HCT116 (cell line): Measurements from ENCODE around the gene CCDC187.

ENCODE experiments used
- CBX3 ChIP-seq: IDR thresholded peaks from 2 replicates; pipeline ENCODE4 v1.6.1; 2012; ENCODE audit warnings: low read depth
- CEBPB ChIP-seq: IDR thresholded peaks from 2 replicates; pipeline ENCODE4 v1.6.1; 2012; ENCODE audit warnings: low read depth
- CTCF ChIP-seq, 3 experiments: fragments of 200-600 bp in 1 of 3; sonication (generic) in 1 of 3; IDR thresholded peaks in 2 of 3; conservative IDR thresholded peaks in 1 of 3; 2 replicates each; pipeline ENCODE4 v1.5.1; 2012 to 2017; ENCODE audit warnings: low read depth in 2 of 3, low read length in 2 of 3, antibody characterized with exemption in 1 of 3, borderline replicate concordance in 1 of 3, control low read depth in 1 of 3, mild to moderate bottlenecking in 1 of 3, mixed read lengths in 1 of 3, mixed run types in 1 of 3, moderate library complexity in 1 of 3; ENCODE audit not compliant: insufficient read depth in 1 of 3
- ELF1 ChIP-seq: IDR thresholded peaks from 2 replicates; pipeline ENCODE4 v1.6.1; 2012; ENCODE audit warnings: low read depth, borderline replicate concordance
- FOSL1 ChIP-seq: IDR thresholded peaks from 2 replicates; pipeline ENCODE4 v1.6.1; 2012; ENCODE audit warnings: low read depth
- MAX ChIP-seq: IDR thresholded peaks from 2 replicates; pipeline ENCODE4 v1.6.1; 2012
- POLR2A ChIP-seq: IDR thresholded peaks from 2 replicates; pipeline ENCODE4 v1.7.0; 2011; ENCODE audit warnings: borderline replicate concordance; ENCODE audit not compliant: insufficient read depth, insufficient read length; ENCODE audit errors: extremely low read depth
- POLR2AphosphoS5 ChIP-seq: IDR thresholded peaks from 2 replicates; pipeline ENCODE4 v1.6.1; 2011; ENCODE audit warnings: mild to moderate bottlenecking, low read depth, low read length, moderate library complexity
- REST ChIP-seq: IDR thresholded peaks from 2 replicates; pipeline ENCODE4 v1.6.1; 2012; ENCODE audit warnings: low read depth
- SIN3A ChIP-seq: IDR thresholded peaks from 2 replicates; pipeline ENCODE4 v1.6.1; 2012; ENCODE audit warnings: low read depth
- SRF ChIP-seq: IDR thresholded peaks from 2 replicates; pipeline ENCODE4 v1.6.1; 2012; ENCODE audit warnings: low read depth
- TCF7L2 ChIP-seq: IDR thresholded peaks from 2 replicates; pipeline ENCODE4 v1.7.0; 2011; ENCODE audit warnings: borderline replicate concordance, inconsistent platforms; ENCODE audit not compliant: insufficient read depth, insufficient read length; ENCODE audit errors: extremely low read depth
- YY1 ChIP-seq: IDR thresholded peaks from 2 replicates; pipeline ENCODE4 v1.6.1; 2011; ENCODE audit warnings: low read length, low read depth, moderate library complexity, mild to moderate bottlenecking; ENCODE audit not compliant: insufficient replicate concordance; ENCODE audit errors: extremely low read depth
- ZNF274 ChIP-seq: fragments of 200-500 bp; sonication (Bioruptor generic); IDR thresholded peaks from 2 replicates; pipeline ENCODE4 v1.6.1; 2014; ENCODE audit warnings: mild to moderate bottlenecking, low read depth, low read length, inconsistent platforms

GRCh38 chr9:136349546-136349945 lies 45.7 kb upstream of the CCDC187 start:
- no peak for TF ChIP-seq YY1
- TF ChIP-seq CTCF (IDR thresholded peaks at IDR 0.05 in 2 of 3, conservative IDR thresholded peaks at IDR 0.05 in 1 of 3; ENCODE audit: borderline replicate concordance in 1 of 3, insufficient read depth in 1 of 3, low read depth in 2 of 3, low read length in 2 of 3), result no peak
- TF ChIP-seq REST, result no peak
- no peak for TF ChIP-seq POLR2AphosphoS5
- TF ChIP-seq CBX3, result no peak
- TF ChIP-seq MAX, result no peak
- no peak for TF ChIP-seq CEBPB
- TF ChIP-seq ELF1, result no peak
- TF ChIP-seq SIN3A, result no peak
- no peak for TF ChIP-seq ZNF274
- TF ChIP-seq SRF, result no peak
- TF ChIP-seq TCF7L2, result no peak
- no peak for TF ChIP-seq POLR2A
- no peak for TF ChIP-seq FOSL1
